Liver (tissue), 9 donors: ENCODE measurements around the gene LRGUK. TPM values are rescaled to one million over a fixed set of nuclear protein-coding genes. Genes with fewer than 3 reads are reported as not detected.

ENCODE experiments used
- DNase-seq: peaks from one replicate; pipeline ENCODE4 v3.0.0-alpha.2; 2017; ENCODE audit warnings: low spot score
- H3K27ac ChIP-seq, 2 donors: one replicate each; pipeline ENCODE4 v1.7.0; 2013; ENCODE audit warnings: inconsistent platforms in 2 of 2, low read length in 2 of 2, control low read depth in 1 of 2, low read depth in 1 of 2, mild to moderate bottlenecking in 1 of 2
- H3K27me3 ChIP-seq, 4 donors: one replicate each; pipeline versions ENCODE4 v1.6.1 to v1.7.0; 2013; ENCODE audit warnings: low read length in 3 of 4, inconsistent platforms in 1 of 4, mild to moderate bottlenecking in 1 of 4, moderate library complexity in 1 of 4; ENCODE audit not compliant: control insufficient read depth in 4 of 4, insufficient read depth in 4 of 4
- H3K36me3 ChIP-seq, 4 donors: one replicate each; pipeline versions ENCODE4 v1.6.1 to v1.7.0; 2013; ENCODE audit warnings: low read length in 3 of 4, mild to moderate bottlenecking in 3 of 4, low read depth in 1 of 4, moderate library complexity in 1 of 4; ENCODE audit not compliant: control insufficient read depth in 4 of 4, insufficient read depth in 3 of 4
- H3K4me1 ChIP-seq, 4 donors: one replicate each; pipeline versions ENCODE4 v1.6.1 to v1.7.0; 2013; ENCODE audit warnings: low read length in 3 of 4, mild to moderate bottlenecking in 3 of 4, moderate library complexity in 1 of 4; ENCODE audit not compliant: control insufficient read depth in 4 of 4, insufficient read depth in 4 of 4
- H3K4me3 ChIP-seq, 3 donors: one replicate each; pipeline versions ENCODE4 v1.6.1 to v1.7.0; 2013; ENCODE audit warnings: low read length in 3 of 3, control low read depth in 1 of 3, low read depth in 1 of 3, mild to moderate bottlenecking in 1 of 3
- H3K9ac ChIP-seq, 2 donors: one replicate each; pipeline ENCODE4 v1.7.0; 2013; ENCODE audit warnings: low read length in 2 of 2, mild to moderate bottlenecking in 2 of 2, moderate library complexity in 2 of 2, control low read depth in 1 of 2, low read depth in 1 of 2
- H3K9me3 ChIP-seq, 4 donors: one replicate each; pipeline versions ENCODE4 v1.6.1 to v1.7.0; 2013; ENCODE audit warnings: low read length in 3 of 4; ENCODE audit not compliant: control insufficient read depth in 4 of 4
- CTCF ChIP-seq: fragments of 150-350 bp; IDR thresholded peaks from 2 replicates; pipeline ENCODE4 v1.5.1; 2017; ENCODE audit warnings: improper control_type of control experiment, low read depth, low read length; ENCODE audit not compliant: missing input control
- EGR1 ChIP-seq, 2 donors: IDR thresholded peaks; 2 replicates each; pipeline ENCODE4 v1.6.1; 2016 to 2018; ENCODE audit warnings: antibody characterized with exemption in 2 of 2, low read depth in 2 of 2
- FOXA1 ChIP-seq: IDR thresholded peaks from 2 replicates; pipeline ENCODE4 v1.6.1; 2016; ENCODE audit warnings: antibody characterized with exemption
- FOXA2 ChIP-seq: IDR thresholded peaks from 2 replicates; pipeline ENCODE4 v1.6.1; 2016; ENCODE audit warnings: antibody characterized with exemption
- GABPA ChIP-seq, 2 donors: IDR thresholded peaks in 1 of 2; conservative IDR thresholded peaks in 1 of 2; 2 replicates each; pipeline ENCODE4 v1.6.1; 2016; ENCODE audit warnings: antibody characterized with exemption in 2 of 2, mild to moderate bottlenecking in 1 of 2, moderate library complexity in 1 of 2
- HNF4A ChIP-seq, 2 donors: conservative IDR thresholded peaks; 2 replicates each; pipeline ENCODE4 v1.6.1; 2016; ENCODE audit warnings: antibody characterized with exemption in 2 of 2, mild to moderate bottlenecking in 2 of 2
- HNF4G ChIP-seq: IDR thresholded peaks from 2 replicates; pipeline ENCODE4 v1.6.1; 2016; ENCODE audit warnings: antibody characterized with exemption
- JUND ChIP-seq, 2 donors: IDR thresholded peaks; 2 replicates each; pipeline ENCODE4 v1.6.1; 2016; ENCODE audit warnings: antibody characterized with exemption in 2 of 2
- MAX ChIP-seq: IDR thresholded peaks from 2 replicates; pipeline ENCODE4 v1.6.1; 2016; ENCODE audit warnings: antibody characterized with exemption
- NR2F2 ChIP-seq: IDR thresholded peaks from 2 replicates; pipeline ENCODE4 v1.6.1; 2016; ENCODE audit warnings: antibody characterized with exemption
- RAD21 ChIP-seq, 2 donors: IDR thresholded peaks; 2 replicates each; pipeline ENCODE4 v1.6.1; 2016; ENCODE audit warnings: antibody characterized with exemption in 2 of 2, mild to moderate bottlenecking in 2 of 2
- REST ChIP-seq: IDR thresholded peaks from 2 replicates; pipeline ENCODE4 v1.6.1; 2016; ENCODE audit warnings: antibody characterized with exemption, mild to moderate bottlenecking
- RXRA ChIP-seq, 2 donors: IDR thresholded peaks; 2 replicates each; pipeline ENCODE4 v1.6.1; 2017 to 2018; ENCODE audit warnings: antibody characterized with exemption in 2 of 2, mild to moderate bottlenecking in 1 of 2
- SP1 ChIP-seq: IDR thresholded peaks from 2 replicates; pipeline ENCODE4 v1.6.1; 2018; ENCODE audit warnings: antibody characterized with exemption, mild to moderate bottlenecking
- TAF1 ChIP-seq: conservative IDR thresholded peaks from 2 replicates; pipeline ENCODE4 v1.6.1; 2016; ENCODE audit warnings: antibody characterized with exemption, mild to moderate bottlenecking
- YY1 ChIP-seq: IDR thresholded peaks from 2 replicates; pipeline ENCODE4 v1.6.1; 2016; ENCODE audit warnings: antibody characterized with exemption, mild to moderate bottlenecking
- ZBTB33 ChIP-seq: IDR thresholded peaks from 2 replicates; pipeline ENCODE4 v1.6.1; 2016; ENCODE audit warnings: antibody characterized with exemption
- WGBS: extraction: QIAGEN DNeasy Blood & Tissue Kit; methylation state at CpG from one replicate; pipeline ENCODE4 v1.1.7; 2013; 5-methylcytosine and 5-hydroxymethylcytosine counted together
- polyA plus RNA-seq, 2 donors: library from polyadenylated mRNA; stranded (reverse) in 1 of 2; unstranded in 1 of 2; fragments of 200-250 nt in 1 of 2; fragments of >200 nt in 1 of 2; fragmentation: Nextera tagmentation in 1 of 2; extraction: Ambion mirVana in 1 of 2; gene quantifications; one replicate each; pipeline versions ENCODE4 v1.2.1 to v1.2.3, GENCODE V29; 2013 to 2015
- total RNA-seq, 2 donors: library from RNA; depleted of rRNA; stranded (reverse); fragments of >200 nt; gene quantifications; one replicate each; pipeline ENCODE4 v1.2.3, GENCODE V29; 2014
- TF ChIP-seq, protein P1 (sequence below): IDR thresholded peaks from 2 replicates; pipeline ENCODE4 v1.6.1; 2016; ENCODE audit warnings: antibody characterized with exemption
- donor health status: healthy.
- donor health status: healthy.
- donor health status: healthy.
- donor health status: healthy.
- donor health status: healthy.

The LRGUK gene
- total and polyA plus RNA-seq, 4 donors = 0.03 to 0.50 (median 0.12) TPM

- no peaks in the 10 kb centered on the region for H3K36me3 ChIP-seq
- H3K4me1 ChIP-seq = no peaks in the 10 kb centered on the region
- H3K27me3 ChIP-seq = no peaks in the 10 kb centered on the region
- H3K4me3 ChIP-seq = no peak overlapping the region
- no peak for DNase-seq
- 89% methylated on average over 2 of the region's 2 CpGs for WGBS
- H3K27ac ChIP-seq = no peak overlapping the region
- H3K9ac ChIP-seq = no peak overlapping the region
- TF ChIP-seq REST (no peak), YY1 (no peak), FOXA1 (no peak), SP1 (no peak), HNF4A (conservative IDR thresholded peaks at IDR 0.05) (no peak), HNF4G (no peak), RAD21 (IDR thresholded peaks at IDR 0.05) (no peak), TAF1 (no peak), CTCF (no peak), MAX (no peak), EGR1 (IDR thresholded peaks at IDR 0.05; ENCODE audit: low read depth in 2 of 2) (no peak), NR2F2 (no peak), JUND (IDR thresholded peaks at IDR 0.05) (no peak), ZBTB33 (no peak), FOXA2 (no peak), RXRA (IDR thresholded peaks at IDR 0.05) (no peak), GABPA (IDR thresholded peaks at IDR 0.05 in 1 of 2, conservative IDR thresholded peaks at IDR 0.05 in 1 of 2) (no peak)
- TF ChIP-seq, protein P1, sequence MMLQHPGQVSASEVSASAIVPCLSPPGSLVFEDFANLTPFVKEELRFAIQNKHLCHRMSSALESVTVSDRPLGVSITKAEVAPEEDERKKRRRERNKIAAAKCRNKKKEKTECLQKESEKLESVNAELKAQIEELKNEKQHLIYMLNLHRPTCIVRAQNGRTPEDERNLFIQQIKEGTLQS = no peak
- peaks cover 0 to 3% (median under 1%) of the 10 kb centered on the region in 4 donors for H3K9me3 ChIP-seq
These were observed 40.0 kb upstream of the LRGUK start for GRCh38 chr7:134086998-134087735.
